GM23338 (cell line): ENCODE data around the gene APLN. TPM values are rescaled to one million over a fixed set of nuclear protein-coding genes. Genes with fewer than 3 reads are reported as not detected.
A peak's percentile ranks its signal among the peaks of the same experiment; 100 is the strongest.

Experiments used
- ATAC-seq: fragments of 200-7000 bp; cut with Tn5 transposase; 3 replicates; pipeline ENCODE4 v1.9.1; 2020
- DNase-seq: peaks from one replicate; pipeline ENCODE4 v3.0.0-alpha.2; 2015; ENCODE audit warnings: low spot score
- H2AFZ ChIP-seq: fragments of 200-600 bp; sonication (generic); 2 replicates; pipeline ENCODE4 v1.8.0; 2016; ENCODE audit warnings: antibody characterized with exemption, mild to moderate bottlenecking, moderate library complexity
- H3F3A ChIP-seq: fragments of 200-600 bp; sonication (generic); replicated peaks from 2 replicates; pipeline ENCODE4 v1.8.0; 2017; ENCODE audit warnings: antibody characterized with exemption, mixed run types, low read depth
- H3K27ac ChIP-seq: fragments of 200-600 bp; sonication (generic); 2 replicates; pipeline ENCODE4 v1.6.1; 2016; ENCODE audit warnings: low read depth
- H3K27me3 ChIP-seq: fragments of 200-600 bp; sonication (generic); 2 replicates; pipeline ENCODE4 v1.8.0; 2016; ENCODE audit warnings: mild to moderate bottlenecking, mixed run types, moderate library complexity; ENCODE audit not compliant: insufficient read depth
- H3K36me3 ChIP-seq: fragments of 200-600 bp; sonication (generic); 2 replicates; pipeline ENCODE4 v1.8.0; 2016; ENCODE audit warnings: mild to moderate bottlenecking; ENCODE audit not compliant: insufficient read depth
- H3K4me1 ChIP-seq: fragments of 200-600 bp; sonication (generic); 2 replicates; pipeline ENCODE4 v1.8.0; 2016; ENCODE audit warnings: mild to moderate bottlenecking, moderate library complexity; ENCODE audit not compliant: insufficient read depth
- H3K4me2 ChIP-seq: fragments of 200-600 bp; sonication (generic); 2 replicates; pipeline ENCODE4 v1.7.1; 2017; ENCODE audit warnings: mixed run types
- H3K4me3 ChIP-seq: fragments of 200-600 bp; sonication (generic); 2 replicates; pipeline ENCODE4 v1.6.1; 2016; ENCODE audit warnings: mixed run types
- H3K79me2 ChIP-seq: fragments of 200-600 bp; sonication (generic); replicated peaks from 2 replicates; pipeline ENCODE4 v1.8.0; 2017; ENCODE audit warnings: mild to moderate bottlenecking; ENCODE audit not compliant: insufficient read depth
- H3K9me2 ChIP-seq: fragments of 200-600 bp; sonication (generic); 2 replicates; pipeline ENCODE4 v1.8.0; 2017; ENCODE audit not compliant: insufficient read depth
- H4K20me1 ChIP-seq: fragments of 200-600 bp; sonication (generic); replicated peaks from 2 replicates; pipeline ENCODE4 v1.8.0; 2017; ENCODE audit warnings: mild to moderate bottlenecking; ENCODE audit not compliant: insufficient read depth
- H3K27ac Mint-ChIP-seq: 2 replicates; pipeline ENCODE4 v1.8.0; 2020; ENCODE audit warnings: inconsistent platforms, mild to moderate bottlenecking, moderate library complexity, mixed read lengths
- H3K27me3 Mint-ChIP-seq: 3 replicates; pipeline ENCODE4 v1.8.0; 2022; ENCODE audit warnings: low read depth, mild to moderate bottlenecking, moderate library complexity, mixed read lengths, inconsistent platforms; ENCODE audit not compliant: insufficient read depth, poor library complexity
- H3K36me3 Mint-ChIP-seq: 3 replicates; pipeline ENCODE4 v1.8.0; 2021; ENCODE audit warnings: low read depth, mild to moderate bottlenecking, inconsistent platforms, moderate library complexity, mixed read lengths
- H3K4me1 Mint-ChIP-seq: 3 replicates; pipeline ENCODE4 v1.8.0; 2020; ENCODE audit warnings: mild to moderate bottlenecking, inconsistent platforms, mixed read lengths
- H3K4me3 Mint-ChIP-seq: 3 replicates; pipeline ENCODE4 v1.8.0; 2021; ENCODE audit warnings: moderate library complexity, mild to moderate bottlenecking, inconsistent platforms, mixed read lengths
- H3K9me3 Mint-ChIP-seq: 3 replicates; pipeline ENCODE4 v1.8.0; 2020; ENCODE audit warnings: moderate library complexity, mild to moderate bottlenecking, inconsistent platforms, mixed read lengths
- CREB1 ChIP-seq: fragments of 250-450 bp; sonication (Bioruptor Pico); IDR thresholded peaks from 2 replicates; pipeline ENCODE4 v1.5.0; 2020; ENCODE audit warnings: low read depth, mild to moderate bottlenecking, moderate library complexity
- EZH2 ChIP-seq: fragments of 200-600 bp; sonication (generic); IDR thresholded peaks from one replicate; pipeline ENCODE4 v1.8.0; 2017; ENCODE audit warnings: antibody characterized with exemption, mild to moderate bottlenecking, low read depth; ENCODE audit not compliant: unreplicated experiment
- EZH2phosphoT487 ChIP-seq: fragments of 200-600 bp; sonication (generic); IDR thresholded peaks from one replicate; pipeline ENCODE4 v1.8.1; 2018; ENCODE audit warnings: antibody characterized with exemption; ENCODE audit not compliant: unreplicated experiment
- JUNB ChIP-seq: IDR thresholded peaks from one replicate; pipeline ENCODE4 v1.6.1; 2016; ENCODE audit warnings: antibody characterized with exemption; ENCODE audit not compliant: unreplicated experiment
- NANOG ChIP-seq: IDR thresholded peaks from 2 replicates; pipeline ENCODE4 v1.6.1; 2016; ENCODE audit warnings: antibody characterized with exemption, borderline replicate concordance
- POLR2AphosphoS5 ChIP-seq: IDR thresholded peaks from 2 replicates; pipeline ENCODE4 v1.6.1; 2016; ENCODE audit warnings: antibody characterized with exemption, low read depth
- STAT1 ChIP-seq: IDR thresholded peaks from one replicate; pipeline ENCODE4 v1.6.1; 2016; ENCODE audit warnings: antibody characterized with exemption; ENCODE audit not compliant: unreplicated experiment
- ZNF114 ChIP-seq: fragments of 250-450 bp; sonication (Bioruptor Pico); IDR thresholded peaks from 2 replicates; pipeline ENCODE4 v1.5.0; 2020; ENCODE audit warnings: mild to moderate bottlenecking, moderate library complexity
- ZNF331 ChIP-seq: fragments of 250-450 bp; sonication (Bioruptor Pico); IDR thresholded peaks from 2 replicates; pipeline ENCODE4 v1.5.0; 2020; ENCODE audit warnings: low read depth, mild to moderate bottlenecking, moderate library complexity
- polyA plus RNA-seq: library from polyadenylated mRNA; unstranded; fragments of >200 nt; fragmentation: Nextera tagmentation; extraction: Ambion mirVana; gene quantifications from 2 replicates; pipeline ENCODE4 v1.2.1, GENCODE V29; 2016
- total RNA-seq: library from RNA; depleted of rRNA; stranded (reverse); fragments of >200 nt; shearing (Covaris generic); gene quantifications from 2 replicates; pipeline ENCODE4 v1.2.3, GENCODE V29; 2014
- TF ChIP-seq, protein P1 (sequence below), 2 experiments: fragments of 200-600 bp in 1 of 2; sonication (generic) in 1 of 2; conservative IDR thresholded peaks; 2 replicates each; pipeline versions ENCODE4 v1.5.1 to v1.6.1; 2016 to 2017; ENCODE audit warnings: antibody characterized with exemption in 2 of 2, low read depth in 2 of 2, mild to moderate bottlenecking in 2 of 2, moderate library complexity in 1 of 2
- TF ChIP-seq, protein P2 (sequence below): IDR thresholded peaks from one replicate; pipeline ENCODE4 v1.6.1; 2018; ENCODE audit warnings: antibody characterized with exemption; ENCODE audit not compliant: unreplicated experiment
- TF ChIP-seq, protein P3 (sequence below): IDR thresholded peaks from 2 replicates; pipeline ENCODE4 v1.6.1; 2016; ENCODE audit warnings: antibody characterized with exemption

Gene APLN
- total and polyA plus RNA-seq, 2 experiments from 2014 or later: 0.49 to 0.60 TPM

DNA sequence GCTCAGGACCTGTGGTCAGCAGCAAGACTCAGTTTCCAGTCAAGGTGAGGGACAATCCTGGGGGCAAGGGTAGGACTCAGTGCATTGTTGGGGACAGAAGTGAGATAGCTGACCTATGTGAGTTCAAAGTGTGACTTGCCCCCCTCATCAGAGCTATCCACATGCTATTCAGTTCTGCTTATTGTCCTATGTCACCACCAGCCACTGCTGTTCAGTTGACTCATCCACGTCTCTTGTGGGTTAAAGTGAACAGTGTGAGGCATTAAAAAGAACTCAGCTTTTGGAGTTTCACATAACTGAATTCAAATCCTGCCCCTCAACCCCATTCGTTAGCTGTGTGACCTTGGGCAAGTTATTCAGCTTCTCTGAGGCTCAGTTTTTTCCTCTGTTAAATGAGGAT is 4.4 kb upstream of the APLN start (continued):
- TF ChIP-seq, protein P1, sequence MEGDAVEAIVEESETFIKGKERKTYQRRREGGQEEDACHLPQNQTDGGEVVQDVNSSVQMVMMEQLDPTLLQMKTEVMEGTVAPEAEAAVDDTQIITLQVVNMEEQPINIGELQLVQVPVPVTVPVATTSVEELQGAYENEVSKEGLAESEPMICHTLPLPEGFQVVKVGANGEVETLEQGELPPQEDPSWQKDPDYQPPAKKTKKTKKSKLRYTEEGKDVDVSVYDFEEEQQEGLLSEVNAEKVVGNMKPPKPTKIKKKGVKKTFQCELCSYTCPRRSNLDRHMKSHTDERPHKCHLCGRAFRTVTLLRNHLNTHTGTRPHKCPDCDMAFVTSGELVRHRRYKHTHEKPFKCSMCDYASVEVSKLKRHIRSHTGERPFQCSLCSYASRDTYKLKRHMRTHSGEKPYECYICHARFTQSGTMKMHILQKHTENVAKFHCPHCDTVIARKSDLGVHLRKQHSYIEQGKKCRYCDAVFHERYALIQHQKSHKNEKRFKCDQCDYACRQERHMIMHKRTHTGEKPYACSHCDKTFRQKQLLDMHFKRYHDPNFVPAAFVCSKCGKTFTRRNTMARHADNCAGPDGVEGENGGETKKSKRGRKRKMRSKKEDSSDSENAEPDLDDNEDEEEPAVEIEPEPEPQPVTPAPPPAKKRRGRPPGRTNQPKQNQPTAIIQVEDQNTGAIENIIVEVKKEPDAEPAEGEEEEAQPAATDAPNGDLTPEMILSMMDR (conservative IDR thresholded peaks at IDR 0.05; ENCODE audit: low read depth in 2 of 2): no peak
- TF ChIP-seq ZNF114 (CRISPR knock-in tag) (no peak), POLR2AphosphoS5 (no peak), JUNB (no peak), NANOG (no peak), CREB1 (no peak)

DNA sequence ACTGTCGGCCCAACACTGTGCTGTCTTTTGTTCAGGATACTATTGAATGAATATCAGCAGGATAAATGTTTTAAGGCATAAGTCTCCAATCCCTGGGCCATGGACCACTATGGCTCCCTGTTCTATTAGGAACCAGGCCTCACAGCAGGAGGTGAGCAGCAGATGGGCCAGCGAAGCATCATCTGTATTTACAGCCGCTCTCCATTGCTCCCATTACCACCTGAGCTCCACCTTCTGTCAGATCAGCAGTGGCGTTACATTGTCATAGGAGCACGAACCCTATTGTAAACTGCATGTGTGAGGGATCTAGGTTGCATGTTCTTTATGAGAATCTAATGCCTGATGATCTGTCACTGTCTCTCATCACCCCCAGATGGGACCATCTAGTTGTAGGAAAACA is 3.7 kb upstream of the APLN start:
- H3K27ac Mint-ChIP-seq: no peak overlapping the region
- H3K9me3 Mint-ChIP-seq: no peaks in the 10 kb centered on the region; the same call in 2 of the 3 replicates
- H3K4me3 Mint-ChIP-seq: no peak overlapping the region
- no peaks in the 10 kb centered on the region for H3K36me3 Mint-ChIP-seq
- no peaks in the 10 kb centered on the region for H4K20me1 ChIP-seq
- no peaks in the 10 kb centered on the region for H3K36me3 ChIP-seq
- H3K79me2 ChIP-seq: no peaks in the 10 kb centered on the region
- H3K27ac ChIP-seq: no peak overlapping the region
- ATAC-seq (no peak), DNase-seq (no peak)
- H3F3A ChIP-seq: no peaks in the 10 kb centered on the region
- no peak overlapping the region for H3K4me3 ChIP-seq
- no peaks in the 10 kb centered on the region for H3K4me1 ChIP-seq
- peaks cover 25% of the 10 kb centered on the region for H3K27me3 ChIP-seq
- H3K9me2 ChIP-seq: no peaks in the 10 kb centered on the region
- no peak overlapping the region for H2AFZ ChIP-seq
- H3K27me3 Mint-ChIP-seq: peaks cover 17% of the 10 kb centered on the region
- no peak overlapping the region for H3K4me2 ChIP-seq
- peaks cover 17% of the 10 kb centered on the region for H3K4me1 Mint-ChIP-seq
- TF ChIP-seq, protein P2, sequence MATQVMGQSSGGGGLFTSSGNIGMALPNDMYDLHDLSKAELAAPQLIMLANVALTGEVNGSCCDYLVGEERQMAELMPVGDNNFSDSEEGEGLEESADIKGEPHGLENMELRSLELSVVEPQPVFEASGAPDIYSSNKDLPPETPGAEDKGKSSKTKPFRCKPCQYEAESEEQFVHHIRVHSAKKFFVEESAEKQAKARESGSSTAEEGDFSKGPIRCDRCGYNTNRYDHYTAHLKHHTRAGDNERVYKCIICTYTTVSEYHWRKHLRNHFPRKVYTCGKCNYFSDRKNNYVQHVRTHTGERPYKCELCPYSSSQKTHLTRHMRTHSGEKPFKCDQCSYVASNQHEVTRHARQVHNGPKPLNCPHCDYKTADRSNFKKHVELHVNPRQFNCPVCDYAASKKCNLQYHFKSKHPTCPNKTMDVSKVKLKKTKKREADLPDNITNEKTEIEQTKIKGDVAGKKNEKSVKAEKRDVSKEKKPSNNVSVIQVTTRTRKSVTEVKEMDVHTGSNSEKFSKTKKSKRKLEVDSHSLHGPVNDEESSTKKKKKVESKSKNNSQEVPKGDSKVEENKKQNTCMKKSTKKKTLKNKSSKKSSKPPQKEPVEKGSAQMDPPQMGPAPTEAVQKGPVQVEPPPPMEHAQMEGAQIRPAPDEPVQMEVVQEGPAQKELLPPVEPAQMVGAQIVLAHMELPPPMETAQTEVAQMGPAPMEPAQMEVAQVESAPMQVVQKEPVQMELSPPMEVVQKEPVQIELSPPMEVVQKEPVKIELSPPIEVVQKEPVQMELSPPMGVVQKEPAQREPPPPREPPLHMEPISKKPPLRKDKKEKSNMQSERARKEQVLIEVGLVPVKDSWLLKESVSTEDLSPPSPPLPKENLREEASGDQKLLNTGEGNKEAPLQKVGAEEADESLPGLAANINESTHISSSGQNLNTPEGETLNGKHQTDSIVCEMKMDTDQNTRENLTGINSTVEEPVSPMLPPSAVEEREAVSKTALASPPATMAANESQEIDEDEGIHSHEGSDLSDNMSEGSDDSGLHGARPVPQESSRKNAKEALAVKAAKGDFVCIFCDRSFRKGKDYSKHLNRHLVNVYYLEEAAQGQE: no peak

DNA sequence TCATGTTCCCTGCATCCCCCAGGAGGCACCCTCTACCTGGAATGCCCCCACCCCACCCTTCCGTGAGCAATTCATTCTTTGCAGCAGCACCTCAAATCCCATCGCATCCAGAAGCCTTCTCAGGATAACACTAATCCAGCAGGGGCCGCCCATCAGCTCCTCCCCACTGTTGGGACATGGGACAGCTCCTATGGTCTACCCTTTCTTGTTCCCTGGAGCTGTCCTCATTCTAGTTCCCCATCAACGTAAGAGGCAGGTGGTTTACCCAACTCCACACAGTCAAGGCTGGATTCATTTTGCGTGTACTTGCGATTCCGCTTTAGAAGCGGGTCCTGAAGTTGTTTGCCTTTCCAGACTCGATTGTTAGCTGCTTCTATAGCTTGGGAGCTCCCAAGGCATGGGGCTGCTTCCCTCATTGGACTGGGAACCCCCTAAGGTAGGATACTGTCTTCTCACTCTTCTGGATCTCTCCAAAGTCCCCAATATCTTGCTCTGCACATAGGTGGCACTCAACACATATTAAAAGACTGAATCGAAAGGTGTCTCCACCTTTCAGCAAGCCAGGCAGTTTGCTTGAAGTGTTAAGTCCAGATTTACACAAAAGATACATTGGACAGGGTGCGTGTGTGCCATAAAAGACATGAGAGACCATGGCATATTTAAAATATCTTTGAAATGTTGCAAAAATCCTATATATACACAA is 942 bp upstream of the APLN start:
- Mint-ChIP-seq H3K27me3 (peaks cover 34% of the 10 kb centered on the region), H3K36me3 (no peaks in the 10 kb centered on the region), H3K4me3 (peak overlapping the region; percentile 67), H3K9me3 (no peaks in the 10 kb centered on the region; the same call in 2 of the 3 replicates), H3K27ac (no peak overlapping the region), H3K4me1 (peaks cover 15% of the 10 kb centered on the region)
- Histone ChIP-seq H3K27me3 (peaks cover 49% of the 10 kb centered on the region), H3K36me3 (no peaks in the 10 kb centered on the region), H4K20me1 (no peaks in the 10 kb centered on the region), H3K4me2 (peak overlapping the region; percentile 76), H2AFZ (no peak overlapping the region), H3F3A (no peaks in the 10 kb centered on the region), H3K79me2 (no peaks in the 10 kb centered on the region), H3K27ac (no peak overlapping the region), H3K4me1 (no peaks in the 10 kb centered on the region), H3K4me3 (peak overlapping the region; percentile 57), H3K9me2 (no peaks in the 10 kb centered on the region)
- ATAC-seq (peak; percentile 45), DNase-seq (peak; percentile 55)
- TF ChIP-seq ZNF331 (CRISPR knock-in tag): no peak
- TF ChIP-seq NANOG: no peak
- no peak for TF ChIP-seq STAT1
- no peak for TF ChIP-seq EZH2
- TF ChIP-seq JUNB: no peak
- TF ChIP-seq EZH2phosphoT487: no peak
- TF ChIP-seq POLR2AphosphoS5: no peak
- TF ChIP-seq, protein P2: peak; percentile 30
- TF ChIP-seq, protein P3, sequence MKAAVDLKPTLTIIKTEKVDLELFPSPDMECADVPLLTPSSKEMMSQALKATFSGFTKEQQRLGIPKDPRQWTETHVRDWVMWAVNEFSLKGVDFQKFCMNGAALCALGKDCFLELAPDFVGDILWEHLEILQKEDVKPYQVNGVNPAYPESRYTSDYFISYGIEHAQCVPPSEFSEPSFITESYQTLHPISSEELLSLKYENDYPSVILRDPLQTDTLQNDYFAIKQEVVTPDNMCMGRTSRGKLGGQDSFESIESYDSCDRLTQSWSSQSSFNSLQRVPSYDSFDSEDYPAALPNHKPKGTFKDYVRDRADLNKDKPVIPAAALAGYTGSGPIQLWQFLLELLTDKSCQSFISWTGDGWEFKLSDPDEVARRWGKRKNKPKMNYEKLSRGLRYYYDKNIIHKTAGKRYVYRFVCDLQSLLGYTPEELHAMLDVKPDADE: no peak
- TF ChIP-seq ZNF114 (CRISPR knock-in tag): no peak
